HCT116 (cell line): ENCODE results near the gene DGAT2. TPM values are rescaled to one million over a fixed set of nuclear protein-coding genes. Genes with fewer than 3 reads are reported as not detected.

ENCODE experiments used
- ATAC-seq: fragments of 200-7000 bp; cut with Tn5 transposase; 2 replicates; pipeline ENCODE4 v1.9.1; 2020; ENCODE audit warnings: mild to moderate bottlenecking, moderate library complexity
- BruUV-seq: library from RNA; stranded (reverse); fragments of 400-500 nt; replicated peaks from 2 replicates; lab custom pipeline; 2021; lab: Mats Ljungman, UMichigan
- CTCF ChIA-PET: fragments of 300-600 bp; sonication (Branson Sonifier 250); formaldehyde crosslinking; loops from one replicate; lab custom pipeline; 2021; ENCODE audit warnings: antibody characterized with exemption; lab: Charles Lee
- POLR2A ChIA-PET: fragments of 300-600, 350-600 bp; sonication (Branson Sonifier 250); formaldehyde crosslinking; loops from one replicate; lab custom pipeline; 2021; ENCODE audit warnings: antibody characterized with exemption; lab: Charles Lee
- RAD21 ChIA-PET, 2 experiments: fragments of 300-600 bp; sonication (Branson Sonifier 250); formaldehyde crosslinking; loops; one replicate each; lab custom pipeline; 2023; ENCODE audit warnings: low total read pairs in 2 of 2; ENCODE audit not compliant: uncharacterized antibody in 2 of 2, unreplicated experiment in 2 of 2, low non-redundant PET in 1 of 2; lab: Charles Lee
- DNase-seq: peaks from one replicate; pipeline ENCODE4 v3.0.0-alpha.2; 2010; ENCODE audit warnings: low read depth, low spot score
- H2AFZ ChIP-seq: fragments of 200-600 bp; shearing (Covaris generic), sonication (generic); 2 replicates; pipeline ENCODE4 v1.6.1; 2017; ENCODE audit warnings: low read depth, mixed run types, mixed read lengths, antibody characterized with exemption, low read length; ENCODE audit not compliant: poor library complexity, severe bottlenecking
- H3K27ac ChIP-seq: 2 replicates; pipeline ENCODE4 v1.5.1; 2012; ENCODE audit warnings: low read depth, low read length
- H3K27me3 ChIP-seq: fragments of 200-600 bp; sonication (generic); 2 replicates; pipeline ENCODE4 v1.6.1; 2016; ENCODE audit warnings: mixed run types, low read length, mixed read lengths; ENCODE audit not compliant: insufficient read depth
- H3K36me3 ChIP-seq, 2 experiments: fragments of 200-500 bp in 1 of 2; fragments of 200-600 bp in 1 of 2; sonication (Bioruptor generic) in 1 of 2; sonication (generic) in 1 of 2; 2 replicates each; pipeline versions ENCODE4 v1.5.1 to v1.6.1; 2014 to 2016; ENCODE audit warnings: low read length in 2 of 2, inconsistent platforms in 1 of 2, mixed read lengths in 1 of 2, mixed run types in 1 of 2; ENCODE audit not compliant: insufficient read depth in 2 of 2, control insufficient read depth in 1 of 2
- H3K4me1 ChIP-seq, 2 experiments: fragments of 200-600 bp in 1 of 2; sonication (generic) in 1 of 2; 2 replicates each; pipeline versions ENCODE4 v1.5.1 to v1.6.1; 2012 to 2017; ENCODE audit warnings: low read length in 2 of 2, inconsistent platforms in 1 of 2, mild to moderate bottlenecking in 1 of 2, mixed read lengths in 1 of 2, mixed run types in 1 of 2, moderate library complexity in 1 of 2; ENCODE audit not compliant: insufficient read depth in 2 of 2, control insufficient read depth in 1 of 2
- H3K4me2 ChIP-seq: fragments of 200-600 bp; sonication (generic); 2 replicates; pipeline ENCODE4 v1.6.1; 2017; ENCODE audit warnings: mixed run types, low read length, mixed read lengths
- H3K4me3 ChIP-seq, 2 experiments: fragments of 200-600 bp in 1 of 2; sonication (generic) in 1 of 2; replicated peaks in 1 of 2; 2 replicates each; pipeline ENCODE4 v1.5.1; 2011 to 2016; ENCODE audit warnings: low read length in 2 of 2, control low read depth in 1 of 2, low read depth in 1 of 2, mild to moderate bottlenecking in 1 of 2, mixed read lengths in 1 of 2, mixed run types in 1 of 2
- H3K79me2 ChIP-seq: fragments of 200-600 bp; sonication (generic); 2 replicates; pipeline ENCODE4 v1.6.1; 2017; ENCODE audit warnings: mild to moderate bottlenecking, mixed run types, low read length, moderate library complexity, mixed read lengths; ENCODE audit not compliant: insufficient read depth
- H3K9ac ChIP-seq: fragments of 200-600 bp; sonication (generic); 2 replicates; pipeline ENCODE4 v1.6.1; 2016; ENCODE audit warnings: low read length, mixed read lengths
- H3K9me2 ChIP-seq: fragments of 200-600 bp; sonication (generic), shearing (Covaris generic); 2 replicates; pipeline ENCODE4 v1.6.1; 2017; ENCODE audit warnings: mixed run types, mild to moderate bottlenecking, moderate library complexity; ENCODE audit not compliant: insufficient read depth
- H3K9me3 ChIP-seq, 2 experiments: fragments of 200-500 bp in 1 of 2; fragments of 200-600 bp in 1 of 2; sonication (Bioruptor generic) in 1 of 2; sonication (generic) in 1 of 2; 2 replicates each; pipeline ENCODE4 v1.6.1; 2014 to 2017; ENCODE audit warnings: low read length in 2 of 2, mixed read lengths in 2 of 2, inconsistent platforms in 1 of 2, low read depth in 1 of 2, mild to moderate bottlenecking in 1 of 2, mixed run types in 1 of 2, moderate library complexity in 1 of 2; ENCODE audit not compliant: control insufficient read depth in 1 of 2, insufficient read depth in 1 of 2
- H4K20me1 ChIP-seq: fragments of 200-600 bp; sonication (generic), shearing (Covaris generic); 2 replicates; pipeline ENCODE4 v1.6.1; 2017; ENCODE audit warnings: mixed run types, mild to moderate bottlenecking, moderate library complexity; ENCODE audit not compliant: insufficient read depth
- ATF3 ChIP-seq: IDR thresholded peaks from 2 replicates; pipeline ENCODE4 v1.6.1; 2012
- CBX3 ChIP-seq: IDR thresholded peaks from 2 replicates; pipeline ENCODE4 v1.6.1; 2012; ENCODE audit warnings: low read depth
- ELF1 ChIP-seq: IDR thresholded peaks from 2 replicates; pipeline ENCODE4 v1.6.1; 2012; ENCODE audit warnings: low read depth, borderline replicate concordance
- FOSL1 ChIP-seq: IDR thresholded peaks from 2 replicates; pipeline ENCODE4 v1.6.1; 2012; ENCODE audit warnings: low read depth
- MAX ChIP-seq: IDR thresholded peaks from 2 replicates; pipeline ENCODE4 v1.6.1; 2012
- RAD21 ChIP-seq: IDR thresholded peaks from 2 replicates; pipeline ENCODE4 v1.6.1; 2012; ENCODE audit warnings: low read depth, mild to moderate bottlenecking
- SIN3A ChIP-seq: IDR thresholded peaks from 2 replicates; pipeline ENCODE4 v1.6.1; 2012; ENCODE audit warnings: low read depth
- TCF7L2 ChIP-seq: IDR thresholded peaks from 2 replicates; pipeline ENCODE4 v1.7.0; 2011; ENCODE audit warnings: borderline replicate concordance, inconsistent platforms; ENCODE audit not compliant: insufficient read depth, insufficient read length; ENCODE audit errors: extremely low read depth
- YY1 ChIP-seq: IDR thresholded peaks from 2 replicates; pipeline ENCODE4 v1.6.1; 2011; ENCODE audit warnings: low read length, low read depth, moderate library complexity, mild to moderate bottlenecking; ENCODE audit not compliant: insufficient replicate concordance; ENCODE audit errors: extremely low read depth
- ZBTB33 ChIP-seq: IDR thresholded peaks from 2 replicates; pipeline ENCODE4 v1.6.1; 2011; ENCODE audit warnings: mild to moderate bottlenecking, low read length, moderate library complexity; ENCODE audit not compliant: insufficient replicate concordance; ENCODE audit errors: extremely low read depth
- ZFX ChIP-seq: fragments of 450-650 bp; IDR thresholded peaks from 2 replicates; pipeline ENCODE4 v1.6.1; 2017
- ZNF274 ChIP-seq: fragments of 200-500 bp; sonication (Bioruptor generic); IDR thresholded peaks from 2 replicates; pipeline ENCODE4 v1.6.1; 2014; ENCODE audit warnings: mild to moderate bottlenecking, low read depth, low read length, inconsistent platforms
- intact Hi-C: fragments of 100-400 bp; cut with micrococcal nuclease; formaldehyde crosslinking; loops from 2 replicates; pipeline ENCODE4 v1.10.0; 2022
- total RNA-seq: library from RNA; stranded (reverse); gene quantifications from one replicate; pipeline ENCODE4 v1.2.1, GENCODE V29; 2021; ENCODE audit not compliant: unreplicated experiment

DGAT2 gene
- total RNA-seq, 1 experiment from 2014 or later: 2.4 TPM

- TF ChIP-seq ZBTB33: no peak
These were observed 11.4 kb downstream of the DGAT2 start (continued) for GRCh38 chr11:75779960-75780359.

- Histone ChIP-seq H3K4me3 (no peak overlapping the region), H3K4me2 (no peak overlapping the region), H2AFZ (no peak overlapping the region), H3K9me3 (no peaks in the 10 kb centered on the region), H3K27ac (no peak overlapping the region), H3K4me1 (peaks cover 0 to 21% of the 10 kb centered on the region in 2 experiments; a peak in 2 of 4 replicates), H3K36me3 (no peaks in the 10 kb centered on the region), H3K9ac (no peak overlapping the region), H3K27me3 (no peaks in the 10 kb centered on the region), H3K9me2 (no peaks in the 10 kb centered on the region), H4K20me1 (no peaks in the 10 kb centered on the region), H3K79me2 (no peaks in the 10 kb centered on the region)
- intact Hi-C loops: no loop called here
- POLR2A ChIA-PET: no interaction called here
- TF ChIP-seq RAD21 (no peak), FOSL1 (no peak)
- ATAC-seq: no peak
- BruUV-seq: no TSS peak
- RAD21 ChIA-PET: no interaction called here
- CTCF ChIA-PET: no interaction called here
- DNase-seq: no peak
These were observed 12.3 kb downstream of the DGAT2 start for GRCh38 chr11:75780888-75781287.

- intact Hi-C loops: no loop called here
- Histone ChIP-seq H4K20me1 (no peaks in the 10 kb centered on the region), H3K36me3 (no peaks in the 10 kb centered on the region), H3K27me3 (no peaks in the 10 kb centered on the region), H3K9me2 (no peaks in the 10 kb centered on the region), H3K9ac (no peak overlapping the region), H3K4me1 (peaks cover 0 to 21% of the 10 kb centered on the region in 2 experiments; a peak in 2 of 4 replicates), H3K4me2 (no peak overlapping the region), H3K27ac (no peak overlapping the region), H3K4me3 (no peak overlapping the region), H3K9me3 (no peaks in the 10 kb centered on the region), H2AFZ (no peak overlapping the region), H3K79me2 (no peaks in the 10 kb centered on the region)
- TF ChIP-seq TCF7L2 (no peak), ZFX (no peak), SIN3A (no peak), ATF3 (no peak), CBX3 (no peak), ZNF274 (no peak), FOSL1 (no peak), MAX (no peak), ELF1 (no peak), ZBTB33 (no peak), YY1 (no peak)
- no TSS peak for BruUV-seq
- ChIA-PET RAD21 (no interaction called here), CTCF (no interaction called here), POLR2A (no interaction called here)
- no peak for DNase-seq
- ATAC-seq: no peak
These were observed 12.7 kb downstream of the DGAT2 start for GRCh38 chr11:75781296-75781695.
